Sigmoid colon (tissue), 7 donors: ENCODE results near the gene ACTR3C. TPM values are rescaled to one million over a fixed set of nuclear protein-coding genes. Genes with fewer than 3 reads are reported as not detected.
A peak's percentile ranks its signal among the peaks of the same experiment; 100 is the strongest.

Experiments used
- DNase-seq: peaks from one replicate; pipeline ENCODE4 v3.0.0-alpha.2; 2019
- H3K27ac ChIP-seq, 4 donors: fragments of 200-600 bp; sonication (generic); one replicate each; pipeline ENCODE4 v1.5.1; 2016 to 2019; ENCODE audit warnings: mild to moderate bottlenecking in 1 of 4
- H3K27me3 ChIP-seq, 3 donors: fragments of 200-600 bp; sonication (generic); one replicate each; pipeline ENCODE4 v1.5.1; 2019; ENCODE audit warnings: mild to moderate bottlenecking in 1 of 3
- H3K36me3 ChIP-seq, 4 donors: fragments of 200-600 bp; sonication (generic); one replicate each; pipeline ENCODE4 v1.5.1; 2016 to 2019
- H3K4me1 ChIP-seq, 4 donors: fragments of 200-600 bp; sonication (generic); one replicate each; pipeline ENCODE4 v1.5.1; 2017 to 2019
- H3K4me3 ChIP-seq, 4 donors: fragments of 200-600 bp; sonication (generic); one replicate each; pipeline ENCODE4 v1.5.1; 2017 to 2019; ENCODE audit warnings: mild to moderate bottlenecking in 2 of 4, moderate library complexity in 1 of 4
- H3K9me3 ChIP-seq, 4 donors: fragments of 200-600 bp in 3 of 4; sonication (generic) in 3 of 4; one replicate each; pipeline versions ENCODE4 v1.5.1 to v1.6.1; 2013 to 2019
- CTCF ChIP-seq, 4 experiments: fragments of 450-650 bp in 3 of 4; fragments of 200-600 bp in 1 of 4; IDR thresholded peaks; one replicate each; pipeline ENCODE4 v1.5.1; 2016 to 2019; ENCODE audit warnings: antibody characterized with exemption in 4 of 4, mild to moderate bottlenecking in 3 of 4, moderate library complexity in 2 of 4
- EP300 ChIP-seq, 4 donors: sonication (generic); formaldehyde crosslinking; IDR thresholded peaks; one replicate each; pipeline ENCODE4 v1.6.1; 2017; ENCODE audit warnings: antibody characterized with exemption in 4 of 4
- POLR2A ChIP-seq, 2 donors: fragments of 450-650 bp; IDR thresholded peaks; one replicate each; pipeline ENCODE4 v1.6.1; 2016; ENCODE audit warnings: antibody characterized with exemption in 2 of 2, mild to moderate bottlenecking in 2 of 2, moderate library complexity in 2 of 2
- POLR2AphosphoS5 ChIP-seq, 4 donors: sonication (generic); formaldehyde crosslinking; IDR thresholded peaks; one replicate each; pipeline ENCODE4 v1.6.1; 2017; ENCODE audit warnings: antibody characterized with exemption in 4 of 4
- WGBS, 2 donors: extraction: QIAGEN DNeasy Blood & Tissue Kit; methylation state at CpG; one replicate each; pipeline ENCODE4 v1.1.7; 2013; 5-methylcytosine and 5-hydroxymethylcytosine counted together
- intact Hi-C: fragments of 100-400 bp; cut with DNase I; formaldehyde crosslinking; loops from one replicate; pipeline ENCODE4 v1.15.1; 2023
- polyA plus RNA-seq, 3 donors: library from polyadenylated mRNA; stranded (reverse); fragments of 200-250 nt; gene quantifications; one replicate each; pipeline ENCODE4 v1.2.3, GENCODE V29; 2013
- total RNA-seq, 4 donors: library from RNA; depleted of rRNA; stranded (reverse); fragments of >200 nt; gene quantifications; one replicate each; pipeline ENCODE4 v1.1.0, GENCODE V29; 2016
- donor health status: healthy with polysubstance abuse.
- donor health status: Bipolar disorder and iron deficiency.
- donor health status: healthy.

The ACTR3C gene
- total and polyA plus RNA-seq, 7 donors = 2.9 to 13.3 (median 8.3) TPM

GRCh38 chr7:150332852-150333635 lies 9.7 kb upstream of the ACTR3C start:
- intact Hi-C loops = no loop called here
- Histone ChIP-seq H3K4me3 (no peak overlapping the region), H3K27ac (peak overlapping the region in 1 of 4 donors; percentile 90), H3K4me1 (peaks cover 0 to 45% (median 42%) of the 10 kb centered on the region in 4 donors), H3K27me3 (no peaks in the 10 kb centered on the region), H3K36me3 (peaks cover 0 to 30% (median 8%) of the 10 kb centered on the region in 4 donors), H3K9me3 (no peaks in the 10 kb centered on the region)
- no peak for TF ChIP-seq CTCF (IDR thresholded peaks at IDR 0.05)
- no peak for TF ChIP-seq POLR2A (IDR thresholded peaks at IDR 0.05)
- no peak for TF ChIP-seq POLR2AphosphoS5 (IDR thresholded peaks at IDR 0.05)
- WGBS, 2 donors = 96 to 97% methylated on average over 18 of the region's 18 CpGs
- peak; percentile 52 for DNase-seq

- Histone ChIP-seq H3K27me3 (no peaks in the 10 kb centered on the region), H3K27ac (no peak overlapping the region), H3K4me1 (peaks cover 0 to 18% (median 15%) of the 10 kb centered on the region in 4 donors), H3K9me3 (no peaks in the 10 kb centered on the region), H3K36me3 (peaks cover 0 to 50% (median 9%) of the 10 kb centered on the region in 4 donors), H3K4me3 (no peak overlapping the region)
- intact Hi-C loops = no loop called here
- DNase-seq = peak; percentile 53
- WGBS, 2 donors = 95 to 96% methylated on average over 19 of the region's 19 CpGs
- TF ChIP-seq EP300 (IDR thresholded peaks at IDR 0.05) (no peak), POLR2AphosphoS5 (IDR thresholded peaks at IDR 0.05) (no peak), POLR2A (IDR thresholded peaks at IDR 0.05) (no peak), CTCF (IDR thresholded peaks at IDR 0.05) (no peak)
Measured at GRCh38 chr7:150330211-150330885, 7.0 kb upstream of the ACTR3C start.

- 76 to 79% methylated on average over 22 of the region's 22 CpGs for WGBS, 2 donors
- Histone ChIP-seq H3K36me3 (peaks cover 0 to 50% (median 9%) of the 10 kb centered on the region in 4 donors), H3K4me3 (no peak overlapping the region), H3K4me1 (peaks cover 0 to 15% (median 12%) of the 10 kb centered on the region in 4 donors), H3K9me3 (no peaks in the 10 kb centered on the region), H3K27me3 (no peaks in the 10 kb centered on the region), H3K27ac (no peak overlapping the region)
- intact Hi-C loops = no loop called here
- no peak for TF ChIP-seq CTCF (IDR thresholded peaks at IDR 0.05)
- TF ChIP-seq POLR2AphosphoS5 (IDR thresholded peaks at IDR 0.05) = no peak
- no peak for TF ChIP-seq EP300 (IDR thresholded peaks at IDR 0.05)
- no peak for TF ChIP-seq POLR2A (IDR thresholded peaks at IDR 0.05)
- peak; percentile 65 for DNase-seq
Measured at GRCh38 chr7:150329331-150330120, 6.2 kb upstream of the ACTR3C start.

GRCh38 chr7:150327308-150327707 lies 4.0 kb upstream of the ACTR3C start:
- no peaks in the 10 kb centered on the region for H3K27me3 ChIP-seq
- no peak for TF ChIP-seq EP300 (IDR thresholded peaks at IDR 0.05)
- no peak for TF ChIP-seq CTCF (IDR thresholded peaks at IDR 0.05)
- TF ChIP-seq POLR2A (IDR thresholded peaks at IDR 0.05) = no peak
- TF ChIP-seq POLR2AphosphoS5 (IDR thresholded peaks at IDR 0.05) = no peak
- H3K4me3 ChIP-seq = no peak overlapping the region
- DNase-seq = no peak
- 83 to 94% methylated on average over 3 of the region's 3 CpGs for WGBS, 2 donors
- peaks cover 0 to 48% (median 9%) of the 10 kb centered on the region in 4 donors for H3K36me3 ChIP-seq
- no peaks in the 10 kb centered on the region for H3K9me3 ChIP-seq
- intact Hi-C loops = no loop called here
- no peak overlapping the region for H3K27ac ChIP-seq
- H3K4me1 ChIP-seq = peaks cover 0 to 25% (median 20%) of the 10 kb centered on the region in 4 donors
